Activated CD8-positive, alpha-beta memory T cell treated with anti-CD3 and anti-CD28 coated beads, Interleukin-2, amount 50 U/mL, for 24 hours (primary cell): ENCODE data around the gene OR14I1.
"Not testable (repeated sequence)": the region's sequence is repeated elsewhere in the genome, so short reads cannot be mapped to it uniquely, and the experiment has no call there.

ENCODE experiments used
- DNase-seq: peaks from one replicate; pipeline ENCODE4 v3.0.0-alpha.2; 2020; ENCODE audit errors: extremely low read depth

The OR14I1 gene

DNA sequence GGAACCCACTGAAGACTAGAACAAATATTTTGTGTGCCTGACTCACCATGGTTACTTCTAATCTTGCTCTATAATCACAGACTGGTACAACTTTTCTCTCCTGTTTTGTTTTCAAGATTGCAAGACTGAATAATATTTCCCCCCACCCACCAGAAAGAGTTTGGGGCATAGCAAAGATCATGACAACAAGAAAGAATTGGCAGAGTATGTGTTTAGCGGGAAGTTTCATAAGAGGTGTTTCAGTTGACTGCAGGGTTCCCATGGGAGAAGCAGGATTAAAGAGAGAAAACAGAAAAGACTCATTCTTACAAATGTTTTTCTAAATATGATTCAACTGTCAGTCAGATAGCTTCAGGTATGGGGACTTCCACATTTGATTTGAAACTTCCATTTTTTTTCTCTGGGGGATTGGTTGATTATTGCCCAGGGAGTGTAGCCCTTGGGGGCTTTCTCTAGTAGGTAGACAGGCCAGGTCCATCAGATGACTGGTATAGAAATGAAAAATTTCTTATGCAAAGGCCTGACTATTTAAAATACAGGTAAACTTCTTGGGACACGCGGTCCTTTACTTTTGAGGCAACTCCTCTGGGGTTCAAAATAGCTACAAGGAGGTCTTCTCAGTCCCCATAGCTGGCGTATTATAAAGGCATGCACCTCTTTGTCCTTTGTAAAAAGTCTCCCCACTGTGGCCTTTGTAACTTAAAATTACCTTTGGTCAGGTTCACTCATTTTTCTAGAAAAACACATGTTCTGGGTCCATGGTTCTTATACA is 13.9 kb downstream of the OR14I1 start:
- no peak for DNase-seq

DNA sequence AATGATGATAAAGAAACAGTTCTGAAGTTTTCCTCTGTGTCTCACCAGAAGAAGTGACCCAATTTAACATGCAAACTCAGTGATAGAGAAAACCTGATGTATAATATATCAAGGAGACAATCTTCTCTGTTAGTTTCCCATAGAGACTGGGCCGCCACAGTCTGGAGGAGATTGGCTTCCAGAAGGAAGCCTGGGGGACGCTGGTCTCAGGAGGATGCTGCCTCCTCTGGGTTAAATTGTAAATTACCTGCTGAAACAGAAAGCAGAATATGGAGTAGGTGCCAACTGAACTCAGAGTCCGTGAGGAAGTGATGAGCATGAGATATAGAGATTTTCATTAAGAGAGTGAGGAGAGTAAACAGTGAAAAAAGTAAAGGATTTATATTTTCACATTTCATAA is 15.8 kb downstream of the OR14I1 start:
- no peak for DNase-seq

DNA sequence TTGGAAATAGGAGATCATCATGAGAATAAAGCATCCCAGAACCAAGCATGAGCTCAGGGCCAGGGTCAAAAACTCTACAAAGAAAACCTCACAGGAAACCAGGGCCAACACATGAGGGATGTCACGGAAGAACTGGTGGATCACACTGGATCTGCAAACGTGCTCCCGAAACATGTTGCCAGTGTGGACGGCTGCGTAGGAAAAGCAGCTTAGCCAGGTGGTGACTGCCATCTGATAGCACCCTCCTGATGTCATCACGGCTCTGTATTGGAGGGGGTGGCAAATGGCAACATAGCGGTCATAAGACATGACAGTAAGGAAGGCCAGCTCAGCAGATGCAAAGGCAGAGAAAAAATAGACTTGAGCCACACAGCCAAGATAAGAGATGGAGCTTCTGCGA is 20.9 kb downstream of the OR14I1 start:
- no peak for DNase-seq

- no peak for DNase-seq
These were observed 32.6 kb downstream of the OR14I1 start for GRCh38 chr1:248670003-248670402.

DNA sequence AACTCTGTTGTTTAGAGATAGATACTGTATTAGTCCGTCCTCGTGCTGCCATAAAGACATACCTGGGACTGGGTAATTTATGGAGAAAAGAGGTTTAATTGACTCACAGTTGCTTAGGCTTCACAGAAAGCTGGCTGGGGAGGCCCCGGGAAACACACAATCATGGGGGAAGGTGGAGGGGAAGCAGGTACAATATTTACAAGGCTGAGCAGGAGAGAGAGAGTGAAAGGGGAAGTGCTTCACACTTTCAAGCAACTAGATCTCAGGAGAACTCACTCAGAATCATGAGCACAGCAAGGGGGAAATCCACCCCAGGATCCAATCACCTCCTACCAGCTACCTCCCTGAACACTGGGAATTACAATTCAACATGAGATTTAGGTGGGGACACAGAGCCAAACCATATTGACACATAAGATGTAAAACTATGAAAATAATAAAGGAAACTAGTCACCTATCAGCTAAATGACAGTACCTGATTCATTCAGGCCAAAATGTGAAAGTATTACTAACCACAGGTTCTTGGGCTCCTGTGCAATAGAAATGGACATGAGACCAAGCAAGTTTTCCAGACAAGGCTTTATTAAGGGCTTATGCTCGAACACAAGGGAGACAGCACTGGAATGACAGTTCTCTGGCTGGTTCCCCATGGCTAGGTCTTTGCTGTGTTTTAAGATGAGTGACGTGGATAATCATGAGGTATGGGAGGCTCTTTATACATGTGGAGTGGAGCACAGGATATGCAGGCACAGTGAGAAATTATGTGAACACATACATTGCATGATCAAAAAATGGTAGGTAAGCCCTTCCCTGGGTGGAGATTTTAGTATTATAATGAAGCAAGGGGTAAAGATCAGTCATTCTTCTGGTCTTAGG is 38.9 kb downstream of the OR14I1 start:
- not testable (repeated sequence) for DNase-seq

- not testable (repeated sequence) for DNase-seq
These were observed 45.8 kb downstream of the OR14I1 start for GRCh38 chr1:248656797-248657196.

GRCh38 chr1:248655354-248655753 is 47.2 kb downstream of the OR14I1 start, which contains the start of gene OR2T27:
Gene OR2T27 (minus strand): TSS chr1:248655528. CDS start chr1:248650884, 4,644 bp downstream.
- not testable (repeated sequence) for DNase-seq
